Measurements from ENCODE around the gene BCAS3. TPM values are rescaled to one million over a fixed set of nuclear protein-coding genes. Genes with fewer than 3 reads are reported as not detected.

The BCAS3 gene
- total RNA-seq, 4 donors from 2014 or later, result 13.0 to 27.8 (median 20.7) TPM

DNA sequence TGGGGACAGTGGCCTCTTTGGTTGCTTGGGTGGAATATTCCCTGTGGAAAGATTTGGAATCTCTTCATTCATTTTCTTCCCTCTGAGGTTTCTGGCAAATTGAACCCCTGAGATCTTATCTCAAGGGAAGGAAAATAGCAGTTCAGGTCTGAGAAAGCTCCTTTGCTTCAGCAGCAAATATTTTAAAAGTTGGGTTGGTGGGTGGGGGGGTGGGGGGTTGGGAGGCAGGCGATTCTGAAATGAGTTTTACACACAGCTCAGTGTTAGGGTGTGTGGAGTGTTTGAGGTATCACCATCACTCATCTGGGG is 728.8 kb downstream of the BCAS3 start:
- Histone ChIP-seq H3K27ac (peak overlapping the region; percentile 79 to 91 (median 84)), H3K27me3 (peaks cover 12 to 100% (median 30%) of the 10 kb centered on the region in 4 donors), H3K36me3 (peaks cover 0 to 14% (median 0%) of the 10 kb centered on the region in 3 donors), H3K9me3 (no peaks in the 10 kb centered on the region), H3K4me3 (peak overlapping the region in 1 of 4 donors; percentile 53), H3K4me1 (peaks cover 34 to 96% (median 40%) of the 10 kb centered on the region in 3 donors)
- TF ChIP-seq, protein P1, sequence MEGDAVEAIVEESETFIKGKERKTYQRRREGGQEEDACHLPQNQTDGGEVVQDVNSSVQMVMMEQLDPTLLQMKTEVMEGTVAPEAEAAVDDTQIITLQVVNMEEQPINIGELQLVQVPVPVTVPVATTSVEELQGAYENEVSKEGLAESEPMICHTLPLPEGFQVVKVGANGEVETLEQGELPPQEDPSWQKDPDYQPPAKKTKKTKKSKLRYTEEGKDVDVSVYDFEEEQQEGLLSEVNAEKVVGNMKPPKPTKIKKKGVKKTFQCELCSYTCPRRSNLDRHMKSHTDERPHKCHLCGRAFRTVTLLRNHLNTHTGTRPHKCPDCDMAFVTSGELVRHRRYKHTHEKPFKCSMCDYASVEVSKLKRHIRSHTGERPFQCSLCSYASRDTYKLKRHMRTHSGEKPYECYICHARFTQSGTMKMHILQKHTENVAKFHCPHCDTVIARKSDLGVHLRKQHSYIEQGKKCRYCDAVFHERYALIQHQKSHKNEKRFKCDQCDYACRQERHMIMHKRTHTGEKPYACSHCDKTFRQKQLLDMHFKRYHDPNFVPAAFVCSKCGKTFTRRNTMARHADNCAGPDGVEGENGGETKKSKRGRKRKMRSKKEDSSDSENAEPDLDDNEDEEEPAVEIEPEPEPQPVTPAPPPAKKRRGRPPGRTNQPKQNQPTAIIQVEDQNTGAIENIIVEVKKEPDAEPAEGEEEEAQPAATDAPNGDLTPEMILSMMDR (IDR thresholded peaks at IDR 0.05), result no peak
- TF ChIP-seq POLR2A (IDR thresholded peaks at IDR 0.05), result no peak
- 71 to 83% methylated on average over 1 of the region's 1 CpG for WGBS, 2 donors
- no peak for DNase-seq
- intact Hi-C loops (cut with DNase I), result no loop called here

DNA sequence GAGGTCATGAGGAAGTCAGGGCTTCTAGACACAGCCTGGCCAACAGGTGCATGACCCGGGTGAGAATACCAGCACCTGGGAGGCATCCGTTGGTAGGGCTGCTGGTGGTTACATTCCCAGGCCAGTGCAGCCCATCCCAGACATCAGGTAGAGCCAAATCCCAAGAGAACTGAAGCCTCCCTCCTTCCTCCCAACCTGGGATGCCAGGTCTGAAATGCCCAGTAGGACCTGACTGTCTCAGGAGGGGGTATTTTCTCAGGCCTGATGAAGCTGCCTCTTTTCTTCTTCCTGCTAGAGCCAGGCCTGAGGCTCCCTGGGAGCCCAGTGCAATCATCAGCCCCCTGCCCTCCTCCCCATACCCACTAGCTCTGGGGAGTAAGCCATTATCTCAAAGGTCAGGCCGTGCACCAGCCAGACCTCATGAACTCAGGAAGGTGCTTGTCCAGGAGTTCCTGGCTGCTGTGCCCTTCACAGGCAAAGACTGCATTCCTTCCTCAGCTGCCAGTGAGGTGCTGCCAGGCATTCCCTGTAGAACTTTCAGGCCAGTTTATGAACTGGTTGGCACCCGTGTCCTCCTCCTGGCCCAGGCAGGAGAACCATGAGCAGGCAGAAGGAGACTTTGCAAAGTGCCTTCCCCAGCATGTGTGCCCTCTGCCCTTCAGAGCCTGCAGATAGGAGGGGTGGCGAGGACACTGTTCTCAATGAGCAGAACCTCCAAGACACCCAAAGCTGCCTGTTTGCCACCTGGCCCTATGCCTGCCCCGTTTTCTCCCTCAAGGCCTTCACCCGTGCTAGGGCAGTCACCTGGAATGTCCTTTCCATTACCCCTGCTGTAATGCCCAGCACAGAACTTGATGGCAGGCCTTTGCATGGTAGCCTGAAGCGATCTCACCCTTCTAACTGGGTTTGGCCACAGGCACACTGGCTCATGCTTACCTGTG is 729.6 kb downstream of the BCAS3 start:
- H3K4me3 ChIP-seq, result peak overlapping the region in 1 of 4 donors; percentile 75
- peaks cover 40 to 96% (median 41%) of the 10 kb centered on the region in 3 donors for H3K4me1 ChIP-seq
- H3K9me3 ChIP-seq, result no peaks in the 10 kb centered on the region
- DNase-seq, result no peak
- H3K27me3 ChIP-seq, result peaks cover 5 to 100% (median 22%) of the 10 kb centered on the region in 4 donors
- H3K36me3 ChIP-seq, result peaks cover 0 to 14% (median 0%) of the 10 kb centered on the region in 3 donors
- H3K27ac ChIP-seq, result peak overlapping the region; percentile 82 to 91 (median 84)
- TF ChIP-seq POLR2A (IDR thresholded peaks at IDR 0.05), result no peak
- TF ChIP-seq, protein P1 (IDR thresholded peaks at IDR 0.05), result no peak
- 20 to 88% methylated on average over 2 to 4 of the region's 8 CpGs for WGBS, 2 donors
- intact Hi-C loops (cut with DNase I), result no loop called here

DNA sequence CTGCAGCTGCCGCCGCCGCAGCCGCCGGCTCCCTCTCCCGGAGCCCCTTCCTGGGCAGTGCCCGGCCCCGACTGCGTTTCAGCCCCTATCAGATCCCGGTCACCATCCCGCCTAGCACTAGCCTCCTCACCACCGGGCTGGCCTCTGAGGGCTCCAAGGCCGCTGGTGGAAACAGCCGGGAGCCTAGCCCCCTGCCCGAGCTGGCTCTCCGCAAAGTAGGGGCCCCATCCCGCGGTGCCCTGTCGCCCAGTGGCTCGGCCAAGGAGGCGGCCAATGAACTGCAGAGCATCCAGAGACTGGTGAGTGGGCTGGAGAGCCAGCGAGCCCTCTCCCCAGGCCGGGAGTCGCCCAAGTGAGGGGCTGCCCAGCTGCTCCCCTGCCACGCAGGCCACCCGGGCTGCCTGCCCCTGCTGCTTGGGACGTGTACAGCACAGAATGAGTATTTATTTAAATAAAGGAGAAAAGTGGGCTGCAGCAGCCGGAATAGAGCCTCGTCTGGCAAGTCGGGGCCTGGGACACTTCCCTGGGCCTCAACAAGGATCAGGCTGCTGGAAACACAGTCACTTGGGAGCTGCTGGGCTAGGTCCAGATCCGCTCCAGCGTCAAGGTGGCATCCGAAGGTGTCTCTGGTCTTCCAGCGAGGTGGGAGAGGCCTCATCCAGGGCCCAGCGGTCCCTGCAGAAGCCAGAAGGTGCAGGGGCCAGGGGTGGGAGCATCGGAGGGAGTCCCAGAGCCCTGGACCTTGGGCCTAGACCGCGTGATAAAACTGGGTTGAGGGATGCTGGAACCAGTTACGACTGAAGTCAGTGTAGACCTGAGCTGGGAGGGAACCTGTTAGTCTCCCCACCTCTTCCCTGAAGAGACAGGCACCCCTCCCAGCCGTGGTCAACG is 730.7 kb downstream of the BCAS3 start:
- 52 to 65% methylated on average over 8 to 15 of the region's 41 CpGs for WGBS, 2 donors
- TF ChIP-seq, protein P1 (IDR thresholded peaks at IDR 0.05), result no peak
- no peak for TF ChIP-seq POLR2A (IDR thresholded peaks at IDR 0.05)
- no peak for DNase-seq
- Histone ChIP-seq H3K4me3 (peak overlapping the region in 3 of 4 donors; percentile 69 to 75 (median 70)), H3K36me3 (peaks cover 0 to 14% (median 0%) of the 10 kb centered on the region in 3 donors), H3K9me3 (no peaks in the 10 kb centered on the region), H3K4me1 (peaks cover 37 to 97% (median 47%) of the 10 kb centered on the region in 3 donors), H3K27ac (peak overlapping the region; percentile 82 to 91 (median 84)), H3K27me3 (peaks cover 4 to 100% (median 13%) of the 10 kb centered on the region in 4 donors)
- intact Hi-C loops (cut with DNase I), result no loop called here

DNA sequence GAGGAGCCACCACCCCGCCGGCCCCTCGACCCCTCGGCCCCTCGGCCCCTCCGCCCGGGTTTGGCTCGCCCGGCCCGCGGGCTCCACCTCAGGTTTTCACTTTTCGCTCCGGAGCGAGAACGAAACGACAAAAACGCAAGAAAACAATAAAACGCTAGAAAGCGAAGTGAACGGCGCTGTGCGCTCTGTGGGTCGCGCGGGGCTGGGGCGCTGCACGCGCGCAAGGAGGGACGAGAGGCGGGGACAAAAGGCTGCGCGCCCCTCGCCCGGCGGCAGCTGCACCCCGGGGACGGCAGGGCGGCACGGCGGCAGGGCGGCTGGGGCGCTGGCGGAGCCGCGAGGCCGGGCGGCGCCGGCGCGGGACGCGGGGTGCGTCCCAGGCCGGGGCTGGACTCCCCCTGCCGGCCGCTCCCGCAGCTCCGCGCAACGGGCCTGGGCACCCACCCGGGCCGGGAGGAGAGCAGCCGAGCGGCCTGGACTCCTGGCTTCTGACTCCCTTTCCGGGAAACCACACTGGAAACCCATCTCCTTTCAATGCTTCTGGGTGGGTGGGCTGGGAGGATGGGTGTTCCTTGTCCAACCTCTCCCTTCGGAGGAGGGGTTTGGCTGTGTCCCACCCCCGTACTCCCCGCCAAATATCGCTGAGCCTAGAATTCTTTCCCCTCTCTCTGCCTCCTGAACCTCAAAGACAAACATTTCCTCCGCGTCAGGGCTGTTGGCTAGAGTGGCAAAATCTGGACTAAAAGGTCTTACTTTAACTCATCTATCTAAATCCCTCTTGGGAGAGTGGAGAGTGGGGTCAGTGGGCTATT is 731.9 kb downstream of the BCAS3 start:
- no peak for DNase-seq
- no peak for TF ChIP-seq POLR2A (IDR thresholded peaks at IDR 0.05)
- TF ChIP-seq, protein P1 (IDR thresholded peaks at IDR 0.05), result peak in 5 of 6 experiments; percentile 32 to 63 (median 43)
- 0 to 5% methylated on average over 18 to 19 of the region's 73 CpGs for WGBS, 2 donors
- peaks cover 0 to 13% (median 0%) of the 10 kb centered on the region in 3 donors for H3K36me3 ChIP-seq
- intact Hi-C loops (cut with DNase I), result loop anchor here (5.0 kb wide), 1 partner anchor 428 kb away; no protein-coding TSS in a partner anchor
- H3K4me3 ChIP-seq, result peak overlapping the region; percentile 37 to 75 (median 70)
- H3K9me3 ChIP-seq, result no peaks in the 10 kb centered on the region
- H3K27ac ChIP-seq, result peak overlapping the region; percentile 82 to 92 (median 90)
- H3K4me1 ChIP-seq, result peaks cover 36 to 97% (median 38%) of the 10 kb centered on the region in 3 donors
- peaks cover 0 to 100% (median 10%) of the 10 kb centered on the region in 4 donors for H3K27me3 ChIP-seq
